Superior temporal gyrus (tissue), 1 donor: ENCODE measurements around the gene GEMIN5.

ENCODE experiments used
- DNase-seq: peaks from one replicate; pipeline ENCODE4 v3.0.0-alpha.2; 2016; ENCODE audit errors: extremely low spot score

Gene GEMIN5

DNA sequence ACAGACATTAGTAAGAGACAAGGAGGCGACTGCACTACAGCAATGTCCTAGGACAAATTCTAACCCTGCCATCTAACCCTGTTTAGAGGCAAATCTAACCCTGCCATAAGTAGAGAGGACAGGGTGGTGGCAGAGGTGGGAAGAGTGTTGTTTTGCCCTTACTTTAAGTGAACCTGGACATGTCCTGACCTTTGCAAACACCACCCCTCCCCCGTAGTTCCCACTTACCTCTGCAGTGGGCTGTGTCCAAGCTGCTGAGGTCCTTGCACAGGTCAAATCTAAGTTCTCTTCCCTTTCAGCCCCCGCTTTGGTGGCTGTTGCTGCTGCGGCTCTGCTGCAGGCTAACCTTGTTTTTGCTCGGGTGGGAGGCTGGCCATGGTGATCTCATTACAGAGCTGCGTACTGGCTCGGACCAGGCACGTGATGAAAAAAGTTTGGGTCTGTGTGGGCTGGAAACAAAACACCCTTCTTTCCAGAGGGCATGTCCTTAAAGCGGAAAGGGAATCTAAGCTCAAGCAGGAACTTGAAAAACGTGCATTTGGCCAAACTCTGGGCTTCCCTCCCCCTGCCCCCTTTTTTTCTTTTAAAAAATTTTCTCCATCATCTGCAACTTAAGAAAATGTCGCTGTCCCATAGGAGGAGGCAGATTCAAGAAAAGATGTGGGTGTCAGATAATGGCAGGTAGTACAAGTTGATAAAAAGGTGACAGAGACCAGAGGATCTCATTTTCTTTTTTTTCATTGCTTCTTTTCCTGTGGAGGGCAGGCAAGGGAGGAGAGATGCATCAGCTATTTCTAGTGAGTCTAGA lies 87.6 kb downstream of the GEMIN5 start, which contains the start of gene FAXDC2:
TSS of gene FAXDC2 (minus strand) at position 349 of the 808 bp plus-strand sequence. CDS start 12,425 bp downstream, outside the sequence.
- DNase-seq = peak; percentile 88

- peak; percentile 78 for DNase-seq
Measured at GRCh38 chr5:154849791-154850201, 88.2 kb downstream of the GEMIN5 start.

GRCh38 chr5:154849264-154849785 lies 88.7 kb downstream of the GEMIN5 start:
- DNase-seq = peak; percentile 71

DNA sequence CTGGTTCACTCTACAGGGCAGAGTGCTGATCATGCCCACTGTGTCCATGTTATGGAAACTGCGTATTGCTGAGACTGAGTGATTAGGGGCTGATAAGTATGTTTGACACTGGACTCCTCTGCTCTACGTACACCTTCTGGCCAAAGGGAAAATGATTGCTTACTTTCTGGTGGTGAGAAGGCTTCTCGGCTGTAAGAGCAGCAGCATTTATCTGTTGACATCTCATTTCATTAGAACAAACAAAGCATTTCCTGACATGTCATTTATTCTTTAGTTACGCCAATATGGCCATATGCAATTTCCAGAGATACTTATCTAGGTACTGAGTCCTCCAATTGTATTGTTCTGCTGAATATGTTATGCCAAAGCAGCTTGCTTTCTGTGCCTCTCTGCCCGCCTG lies 93.2 kb downstream of the GEMIN5 start:
- DNase-seq = no peak

DNA sequence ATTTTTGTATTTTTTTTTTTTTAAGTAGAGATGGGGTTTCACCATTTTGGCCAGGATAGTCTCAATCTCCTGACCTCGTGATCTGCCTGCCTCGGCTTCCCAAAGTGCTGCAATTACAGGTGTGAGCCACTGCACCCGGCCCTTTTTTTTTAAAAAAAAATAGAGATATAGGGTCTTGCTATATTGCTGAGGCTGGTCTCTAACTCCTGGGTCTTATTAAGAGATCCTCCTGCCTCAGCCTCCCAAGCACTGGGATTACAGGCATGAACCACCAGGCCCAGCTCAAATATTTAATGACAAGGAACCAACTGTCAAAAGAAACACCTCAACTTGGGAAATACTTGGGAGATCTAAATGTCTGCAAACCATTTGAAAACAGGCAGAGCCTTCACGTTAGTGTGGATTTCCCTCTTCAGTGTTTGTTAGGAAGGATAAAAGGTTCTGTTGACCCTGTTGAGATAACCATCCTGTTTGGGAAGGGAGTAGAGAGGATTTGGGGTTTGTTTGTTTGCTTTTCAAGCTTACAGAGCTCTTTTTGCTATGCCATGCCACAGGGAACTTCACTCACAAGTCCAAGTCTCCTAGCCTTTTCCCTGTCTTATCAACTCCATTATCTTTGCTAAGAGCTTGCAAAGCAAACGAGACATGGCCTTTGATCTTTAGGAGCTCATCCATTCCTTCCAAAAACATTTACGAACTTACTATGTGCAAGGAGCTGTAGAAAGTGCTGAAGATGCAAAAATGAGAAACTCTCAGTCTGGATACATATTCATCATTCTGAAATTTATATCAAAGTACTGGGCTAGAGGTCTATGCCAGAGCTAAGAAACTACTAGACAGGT lies 95.1 kb downstream of the GEMIN5 start:
- DNase-seq = no peak

DNA sequence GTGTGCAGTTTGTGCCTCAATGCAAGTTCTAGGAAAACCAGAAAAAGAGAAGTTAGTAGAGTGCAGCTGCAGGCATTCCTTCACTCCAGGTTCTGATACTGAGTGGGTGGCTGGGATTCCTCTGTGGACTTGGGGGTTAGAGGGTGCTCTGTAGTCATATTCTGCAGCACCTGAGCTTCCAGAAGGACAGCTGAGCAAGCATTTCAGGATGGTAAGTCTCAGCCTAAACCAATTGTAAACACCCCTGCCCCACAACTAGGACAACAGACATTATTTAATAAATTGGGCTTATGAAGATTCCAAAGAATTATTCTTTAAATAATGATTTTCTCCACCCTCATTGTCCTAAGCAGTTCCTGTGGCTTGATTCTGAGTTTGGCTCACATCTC lies 96.7 kb downstream of the GEMIN5 start:
- DNase-seq = no peak

DNA sequence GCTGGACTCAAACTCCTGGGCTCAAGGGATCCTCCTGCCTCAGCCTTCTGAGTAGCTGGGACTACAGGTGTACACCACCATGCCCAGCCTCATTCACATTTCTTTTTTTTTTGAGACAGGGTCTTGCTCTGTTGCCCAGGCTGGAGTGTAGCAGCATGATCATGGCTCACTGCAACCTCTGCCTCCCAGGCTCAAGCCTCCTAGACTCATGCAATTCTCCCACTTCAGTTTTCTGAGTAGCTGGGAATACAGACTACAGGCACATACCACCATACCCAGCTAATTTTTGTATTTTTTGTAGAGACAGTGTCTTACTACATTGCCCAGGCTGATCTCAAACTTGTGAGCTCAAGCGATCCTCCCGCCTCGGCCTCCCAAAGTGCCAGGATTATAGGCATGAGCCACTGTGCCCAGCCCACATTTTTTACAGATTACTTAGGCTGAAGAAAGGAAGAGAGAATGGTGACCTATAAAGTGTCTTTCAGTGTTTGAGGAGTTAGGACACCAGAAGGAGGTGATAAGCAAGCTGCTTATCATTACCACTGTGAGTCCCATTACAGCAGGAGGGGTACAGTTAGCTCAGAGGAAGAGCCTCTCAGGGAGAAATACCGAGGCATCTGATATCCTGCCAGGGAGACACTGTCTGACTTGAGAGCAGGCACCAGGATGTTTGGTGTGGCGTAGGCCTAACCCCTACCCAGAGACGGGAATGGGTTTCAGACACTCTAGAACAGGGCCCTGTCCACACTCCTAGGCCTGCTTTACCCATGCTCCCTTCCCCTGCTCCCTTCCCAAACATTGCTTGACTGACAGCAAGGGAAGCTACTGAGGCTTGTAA lies 97.4 kb downstream of the GEMIN5 start:
- DNase-seq = no peak
